ENCODE measurements around the gene C1R.
"Not testable (repeated sequence)": the region's sequence is repeated elsewhere in the genome, so short reads cannot be mapped to it uniquely, and the experiment has no call there.

Gene C1R

GRCh38 chr12:7108796-7109571 is 16.7 kb upstream of the C1R start, which contains the start of gene C1RL:
Gene C1RL, minus strand, starts transcription at chr12:7109214. Its CDS starts 34 bp downstream, at chr12:7109180.
- Histone ChIP-seq H3K9me3 (ENCODE audit: control insufficient read depth, low read length) (no peaks in the 10 kb centered on the region), H3K4me3 (ENCODE audit: insufficient read depth, low read depth, low read length, poor library complexity, severe bottlenecking) (peak within 1 kb of the TSS; percentile 64), H3K4me1 (ENCODE audit: control insufficient read depth, insufficient read depth, low read length, poor library complexity, severe bottlenecking) (peaks cover 20% of the 10 kb centered on the region), H3K27me3 (replicated peaks; ENCODE audit: control insufficient read depth, insufficient read depth, low read length, poor library complexity, severe bottlenecking) (no peaks in the 10 kb centered on the region), H3K36me3 (ENCODE audit: control insufficient read depth, insufficient read depth, low read length) (no peaks in the 10 kb centered on the region), H3K27ac (ENCODE audit: insufficient read depth, low read length, poor library complexity, severe bottlenecking) (peak within 1 kb of the TSS; percentile 77)
- DNase-seq: peak; percentile 58 to 70 (median 60)

GRCh38 chr12:7108003-7108795 is 16.0 kb upstream of the C1R start:
- DNase-seq: peak; percentile 53 to 62 (median 56)
- H3K4me1 ChIP-seq (ENCODE audit: control insufficient read depth, insufficient read depth, low read length, poor library complexity, severe bottlenecking): peaks cover 17% of the 10 kb centered on the region

DNA sequence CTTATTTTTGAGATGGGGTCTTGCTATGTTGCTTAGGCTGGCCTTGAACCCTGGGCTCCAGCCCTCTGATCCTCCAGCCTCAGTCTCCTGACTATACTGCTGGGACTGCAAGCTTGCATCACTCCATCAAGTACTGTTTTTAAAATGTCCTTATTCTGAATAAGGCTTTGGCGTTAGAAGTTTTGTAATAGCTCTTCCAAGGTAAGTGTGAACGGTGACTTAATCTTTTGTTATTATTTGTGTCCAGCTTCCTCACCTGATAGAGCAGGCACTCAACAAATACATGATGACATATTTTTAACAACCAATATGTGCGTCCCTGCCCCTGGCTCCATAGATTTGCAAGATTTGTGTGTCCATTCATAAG is 15.4 kb upstream of the C1R start:
- Histone ChIP-seq H3K36me3 (ENCODE audit: control insufficient read depth, insufficient read depth, low read length) (peaks cover 5% of the 10 kb centered on the region), H3K4me3 (ENCODE audit: insufficient read depth, low read depth, low read length, poor library complexity, severe bottlenecking) (peak overlapping the region; percentile 64), H3K9me3 (ENCODE audit: control insufficient read depth, low read length) (no peaks in the 10 kb centered on the region), H3K27ac (ENCODE audit: insufficient read depth, low read length, poor library complexity, severe bottlenecking) (peak overlapping the region; percentile 77), H3K27me3 (replicated peaks; ENCODE audit: control insufficient read depth, insufficient read depth, low read length, poor library complexity, severe bottlenecking) (no peaks in the 10 kb centered on the region), H3K4me1 (ENCODE audit: control insufficient read depth, insufficient read depth, low read length, poor library complexity, severe bottlenecking) (peaks cover 13% of the 10 kb centered on the region)
- no peak for DNase-seq

More at GRCh38 chr12:7108003-7108795, 16.0 kb upstream of the C1R start:
- Histone ChIP-seq H3K27ac (ENCODE audit: insufficient read depth, low read length, poor library complexity, severe bottlenecking) (peak overlapping the region; percentile 77), H3K27me3 (replicated peaks; ENCODE audit: control insufficient read depth, insufficient read depth, low read length, poor library complexity, severe bottlenecking) (no peaks in the 10 kb centered on the region), H3K9me3 (ENCODE audit: control insufficient read depth, low read length) (no peaks in the 10 kb centered on the region), H3K36me3 (ENCODE audit: control insufficient read depth, insufficient read depth, low read length) (peaks cover 5% of the 10 kb centered on the region), H3K4me3 (ENCODE audit: insufficient read depth, low read depth, low read length, poor library complexity, severe bottlenecking) (peak overlapping the region; percentile 64)

- H3K9me3 ChIP-seq (ENCODE audit: control insufficient read depth, low read length); DNase-seq; H3K36me3 ChIP-seq (ENCODE audit: control insufficient read depth, insufficient read depth, low read length); H3K27me3 ChIP-seq (replicated peaks; ENCODE audit: control insufficient read depth, insufficient read depth, low read length, poor library complexity, severe bottlenecking); H3K27ac ChIP-seq (ENCODE audit: insufficient read depth, low read length, poor library complexity, severe bottlenecking); H3K4me3 ChIP-seq (ENCODE audit: insufficient read depth, low read depth, low read length, poor library complexity, severe bottlenecking): not testable (repeated sequence)
- H3K4me1 ChIP-seq (ENCODE audit: control insufficient read depth, insufficient read depth, low read length, poor library complexity, severe bottlenecking): peaks cover 13% of the 10 kb centered on the region
Measured at GRCh38 chr12:7107181-7107580, 14.9 kb upstream of the C1R start.

DNA sequence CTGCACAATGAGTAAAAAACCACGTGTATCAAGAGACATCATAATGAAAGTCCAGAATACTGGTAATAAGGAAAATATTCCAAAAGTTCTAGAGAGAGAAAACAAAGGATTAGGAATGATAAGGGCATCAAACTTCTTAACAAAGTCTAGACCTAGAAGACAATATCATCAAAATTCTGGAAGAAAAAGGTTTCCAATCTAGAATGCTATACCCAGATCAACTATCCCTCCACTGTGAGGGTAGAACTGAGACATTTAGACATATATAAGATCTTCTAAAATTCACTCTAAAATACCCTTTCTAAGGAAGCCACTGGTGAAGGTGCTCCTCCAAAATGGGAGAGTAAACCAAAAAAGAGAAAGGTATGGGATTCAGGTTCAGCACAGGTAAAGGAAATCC is 13.8 kb upstream of the C1R start:
- H3K9me3 ChIP-seq (ENCODE audit: control insufficient read depth, low read length): no peaks in the 10 kb centered on the region
- H3K27me3 ChIP-seq (replicated peaks; ENCODE audit: control insufficient read depth, insufficient read depth, low read length, poor library complexity, severe bottlenecking): no peaks in the 10 kb centered on the region
- DNase-seq: no peak
- H3K4me1 ChIP-seq (ENCODE audit: control insufficient read depth, insufficient read depth, low read length, poor library complexity, severe bottlenecking): peaks cover 13% of the 10 kb centered on the region
- no peak overlapping the region for H3K27ac ChIP-seq (ENCODE audit: insufficient read depth, low read length, poor library complexity, severe bottlenecking)
- no peak overlapping the region for H3K4me3 ChIP-seq (ENCODE audit: insufficient read depth, low read depth, low read length, poor library complexity, severe bottlenecking)
- H3K36me3 ChIP-seq (ENCODE audit: control insufficient read depth, insufficient read depth, low read length): peaks cover 5% of the 10 kb centered on the region

GRCh38 chr12:7103837-7104584 is 11.8 kb upstream of the C1R start:
- Histone ChIP-seq H3K4me3 (ENCODE audit: insufficient read depth, low read depth, low read length, poor library complexity, severe bottlenecking) (no peak overlapping the region), H3K9me3 (ENCODE audit: control insufficient read depth, low read length) (no peaks in the 10 kb centered on the region), H3K27ac (ENCODE audit: insufficient read depth, low read length, poor library complexity, severe bottlenecking) (no peak overlapping the region), H3K4me1 (ENCODE audit: control insufficient read depth, insufficient read depth, low read length, poor library complexity, severe bottlenecking) (peaks cover 8% of the 10 kb centered on the region), H3K36me3 (ENCODE audit: control insufficient read depth, insufficient read depth, low read length) (peaks cover 14% of the 10 kb centered on the region), H3K27me3 (replicated peaks; ENCODE audit: control insufficient read depth, insufficient read depth, low read length, poor library complexity, severe bottlenecking) (no peaks in the 10 kb centered on the region)
- no peak for DNase-seq

DNA sequence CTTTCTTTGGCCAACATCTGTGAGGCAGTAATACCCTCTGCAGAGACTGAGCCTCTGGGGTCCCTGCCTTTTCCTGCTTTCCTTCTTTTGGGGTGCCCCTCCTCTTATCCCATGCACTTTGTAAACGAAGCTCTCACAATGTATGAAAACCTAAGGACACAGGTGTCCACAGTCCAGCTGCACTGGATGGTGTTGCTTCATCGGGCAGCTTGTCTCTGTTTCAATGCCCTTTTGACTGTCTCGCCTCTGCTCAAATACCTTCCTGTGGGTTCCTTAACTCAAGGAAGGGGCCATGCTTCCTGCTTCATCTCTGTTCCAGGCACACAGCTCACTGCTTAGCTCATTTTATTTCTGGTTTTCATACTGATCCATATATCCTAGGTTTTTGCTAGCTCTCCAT is 10.3 kb upstream of the C1R start:
- no peak overlapping the region for H3K27ac ChIP-seq (ENCODE audit: insufficient read depth, low read length, poor library complexity, severe bottlenecking)
- peaks cover under 1% of the 10 kb centered on the region for H3K4me1 ChIP-seq (ENCODE audit: control insufficient read depth, insufficient read depth, low read length, poor library complexity, severe bottlenecking)
- no peak overlapping the region for H3K4me3 ChIP-seq (ENCODE audit: insufficient read depth, low read depth, low read length, poor library complexity, severe bottlenecking)
- DNase-seq: no peak
- no peaks in the 10 kb centered on the region for H3K9me3 ChIP-seq (ENCODE audit: control insufficient read depth, low read length)
- H3K27me3 ChIP-seq (replicated peaks; ENCODE audit: control insufficient read depth, insufficient read depth, low read length, poor library complexity, severe bottlenecking): no peaks in the 10 kb centered on the region
- H3K36me3 ChIP-seq (ENCODE audit: control insufficient read depth, insufficient read depth, low read length): peaks cover 19% of the 10 kb centered on the region

- Histone ChIP-seq H3K4me1 (ENCODE audit: control insufficient read depth, insufficient read depth, low read length, poor library complexity, severe bottlenecking) (no peaks in the 10 kb centered on the region), H3K4me3 (ENCODE audit: insufficient read depth, low read depth, low read length, poor library complexity, severe bottlenecking) (no peak overlapping the region), H3K36me3 (ENCODE audit: control insufficient read depth, insufficient read depth, low read length) (peaks cover 19% of the 10 kb centered on the region), H3K27me3 (replicated peaks; ENCODE audit: control insufficient read depth, insufficient read depth, low read length, poor library complexity, severe bottlenecking) (no peaks in the 10 kb centered on the region), H3K27ac (ENCODE audit: insufficient read depth, low read length, poor library complexity, severe bottlenecking) (no peak overlapping the region), H3K9me3 (ENCODE audit: control insufficient read depth, low read length) (no peaks in the 10 kb centered on the region)
- no peak for DNase-seq
Measured at GRCh38 chr12:7101694-7102131, 9.5 kb upstream of the C1R start.

GRCh38 chr12:7101047-7101693 is 8.9 kb upstream of the C1R start:
- Histone ChIP-seq H3K9me3 (ENCODE audit: control insufficient read depth, low read length) (no peaks in the 10 kb centered on the region), H3K27me3 (replicated peaks; ENCODE audit: control insufficient read depth, insufficient read depth, low read length, poor library complexity, severe bottlenecking) (no peaks in the 10 kb centered on the region), H3K4me1 (ENCODE audit: control insufficient read depth, insufficient read depth, low read length, poor library complexity, severe bottlenecking) (no peaks in the 10 kb centered on the region), H3K4me3 (ENCODE audit: insufficient read depth, low read depth, low read length, poor library complexity, severe bottlenecking) (no peak overlapping the region), H3K27ac (ENCODE audit: insufficient read depth, low read length, poor library complexity, severe bottlenecking) (no peak overlapping the region), H3K36me3 (ENCODE audit: control insufficient read depth, insufficient read depth, low read length) (peaks cover 19% of the 10 kb centered on the region)
- no peak for DNase-seq

Data from effector memory CD4-positive, alpha-beta T cell (primary cell).